ENCODE data around the gene PPM1A.

PPM1A gene

GRCh38 chr14:60238955-60239354, 10.1 kb upstream of the PPM1A start:
- TF ChIP-seq ZFX (IDR thresholded peaks at IDR 0.05): no peak
- no peak for TF ChIP-seq CTCF (conservative IDR thresholded peaks at IDR 0.05)

GRCh38 chr14:60240139-60240856, 8.7 kb upstream of the PPM1A start:
- no peak overlapping the region for H3K27ac ChIP-seq
- no peak for TF ChIP-seq CTCF (conservative IDR thresholded peaks at IDR 0.05)
- TF ChIP-seq ZFX (IDR thresholded peaks at IDR 0.05): no peak

More at GRCh38 chr14:60238955-60239354, 10.1 kb upstream of the PPM1A start:
- no peak overlapping the region for H3K27ac ChIP-seq

- TF ChIP-seq CTCF (conservative IDR thresholded peaks at IDR 0.05) (no peak), ZFX (IDR thresholded peaks at IDR 0.05) (no peak)
- H3K27ac ChIP-seq: no peak overlapping the region
Observed at GRCh38 chr14:60241091-60241490, 7.9 kb upstream of the PPM1A start.

- TF ChIP-seq CTCF (conservative IDR thresholded peaks at IDR 0.05) (no peak), ZFX (IDR thresholded peaks at IDR 0.05) (no peak)
- no peak overlapping the region for H3K27ac ChIP-seq
Observed at GRCh38 chr14:60242429-60242828, 6.6 kb upstream of the PPM1A start.

- no peak overlapping the region for H3K27ac ChIP-seq
- TF ChIP-seq CTCF (conservative IDR thresholded peaks at IDR 0.05) (no peak), ZFX (IDR thresholded peaks at IDR 0.05) (no peak)
Observed at GRCh38 chr14:60245380-60246177, 3.4 kb upstream of the PPM1A start.

GRCh38 chr14:60247994-60248696, 876 bp upstream of the PPM1A start:
- peak overlapping the region; percentile 99 for H3K27ac ChIP-seq
- TF ChIP-seq ZFX (IDR thresholded peaks at IDR 0.05): no peak
- no peak for TF ChIP-seq CTCF (conservative IDR thresholded peaks at IDR 0.05)
